Globus pallidus (tissue), 1 donor: ENCODE measurements around the gene RNF130.

Experiments used
- DNase-seq: peaks from one replicate; pipeline ENCODE4 v3.0.0-alpha.2; 2015; ENCODE audit warnings: low spot score

RNF130 gene

DNA sequence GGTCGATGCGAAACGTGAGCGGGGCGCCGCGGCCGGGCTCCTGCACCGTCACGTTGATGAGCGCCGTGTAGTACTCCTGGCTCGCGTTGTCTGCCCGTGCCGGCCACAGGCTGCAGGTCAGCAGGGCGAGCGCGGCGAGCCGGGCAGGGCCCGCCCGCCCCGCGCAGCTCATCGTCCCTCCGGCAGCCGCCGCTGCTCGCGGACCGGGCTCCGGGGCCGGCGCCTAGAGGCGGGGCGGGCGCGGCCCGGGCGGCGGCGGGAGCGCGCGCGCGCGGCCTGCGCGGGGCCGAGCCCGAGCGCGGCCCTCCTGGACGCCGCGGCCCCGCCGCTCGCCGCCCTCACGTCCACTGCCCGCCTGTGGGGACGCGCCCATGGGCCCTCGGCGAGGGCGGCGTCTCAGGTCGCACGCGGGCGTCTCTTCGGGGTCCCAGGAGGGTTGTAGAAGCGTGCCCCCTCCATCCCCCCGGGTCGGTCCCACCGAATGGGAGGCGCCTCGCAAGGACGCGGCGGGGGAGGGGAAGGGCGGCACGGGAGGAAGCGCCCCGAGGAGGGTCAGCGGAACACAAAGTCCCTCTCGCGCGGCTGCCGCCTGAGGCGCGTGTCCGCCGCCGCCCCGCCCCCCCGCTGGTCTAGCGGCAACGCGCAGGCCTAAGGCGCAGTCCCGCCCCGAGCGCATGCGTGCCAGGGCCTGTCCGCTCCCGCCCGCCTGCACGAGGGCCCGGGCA, at the start of gene RNF130:
RNF130 (minus strand) TSS at position 229 of the 725 bp plus-strand sequence; CDS start at position 172, 57 bp downstream.
- peak; percentile 91 for DNase-seq

- no peak for DNase-seq
Observed at GRCh38 chr5:180120237-180121101, 48.9 kb upstream of the RNF130 start.

DNA sequence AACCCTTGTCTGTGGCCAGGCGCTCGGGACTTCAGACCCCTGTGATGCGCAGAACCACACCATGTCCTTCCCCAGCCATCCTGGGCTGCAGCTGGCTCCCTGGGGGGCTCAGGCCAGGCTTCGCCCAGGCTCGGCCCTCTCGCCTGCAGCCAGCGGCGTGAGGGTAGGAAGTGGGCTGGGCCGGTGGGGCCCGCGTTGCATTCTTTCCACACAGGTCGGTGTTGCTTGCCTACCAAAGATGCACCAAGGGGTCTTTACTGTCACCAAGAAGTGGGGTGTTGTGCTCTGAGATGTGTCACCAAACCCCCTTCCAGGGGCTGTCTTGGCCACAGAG, 48.3 kb upstream of the RNF130 start:
- no peak for DNase-seq

GRCh38 chr5:180119031-180119902, 47.7 kb upstream of the RNF130 start:
- no peak for DNase-seq

GRCh38 chr5:180118391-180118791, 46.8 kb upstream of the RNF130 start:
- DNase-seq: no peak

DNA sequence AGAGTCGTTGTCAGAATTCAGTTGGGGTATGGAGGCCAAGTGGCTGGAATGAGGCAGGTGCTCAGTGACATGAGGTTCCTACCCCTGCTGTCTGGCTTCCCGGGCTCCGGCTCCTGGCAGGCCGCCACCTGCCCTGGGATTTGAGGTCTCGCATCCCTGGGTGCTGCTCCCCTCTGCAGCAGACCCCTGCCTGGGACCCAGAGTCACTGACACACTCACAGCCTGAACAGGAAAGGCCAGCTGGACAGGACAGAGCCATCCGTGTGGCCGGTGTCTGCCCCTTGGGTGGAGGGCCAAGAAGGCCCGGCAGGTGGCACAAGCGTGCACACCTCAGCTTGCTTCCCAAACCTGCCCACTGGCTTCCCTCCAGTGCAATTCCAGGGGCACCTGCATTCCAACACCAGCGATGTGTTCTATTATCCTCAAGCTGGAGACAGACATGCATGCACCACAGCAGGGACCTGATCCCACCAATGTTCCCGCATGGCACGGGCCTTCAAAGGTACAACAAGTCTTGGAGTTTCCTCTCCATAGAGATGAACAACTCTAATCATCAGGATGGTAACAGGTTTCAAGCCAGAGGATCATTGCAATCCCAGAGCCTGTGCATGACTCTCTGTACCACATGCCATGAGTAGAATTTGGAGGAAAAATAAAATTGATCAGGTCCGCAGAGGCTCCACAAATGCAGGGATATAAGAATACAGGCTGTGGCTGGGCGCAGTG, 45.6 kb upstream of the RNF130 start:
- no peak for DNase-seq

GRCh38 chr5:180116077-180116999, 44.8 kb upstream of the RNF130 start:
- DNase-seq: peak; percentile 26

- DNase-seq: no peak
Observed at GRCh38 chr5:180115326-180116076, 43.9 kb upstream of the RNF130 start.

GRCh38 chr5:180114304-180115003, 42.9 kb upstream of the RNF130 start:
- DNase-seq: no peak

DNA sequence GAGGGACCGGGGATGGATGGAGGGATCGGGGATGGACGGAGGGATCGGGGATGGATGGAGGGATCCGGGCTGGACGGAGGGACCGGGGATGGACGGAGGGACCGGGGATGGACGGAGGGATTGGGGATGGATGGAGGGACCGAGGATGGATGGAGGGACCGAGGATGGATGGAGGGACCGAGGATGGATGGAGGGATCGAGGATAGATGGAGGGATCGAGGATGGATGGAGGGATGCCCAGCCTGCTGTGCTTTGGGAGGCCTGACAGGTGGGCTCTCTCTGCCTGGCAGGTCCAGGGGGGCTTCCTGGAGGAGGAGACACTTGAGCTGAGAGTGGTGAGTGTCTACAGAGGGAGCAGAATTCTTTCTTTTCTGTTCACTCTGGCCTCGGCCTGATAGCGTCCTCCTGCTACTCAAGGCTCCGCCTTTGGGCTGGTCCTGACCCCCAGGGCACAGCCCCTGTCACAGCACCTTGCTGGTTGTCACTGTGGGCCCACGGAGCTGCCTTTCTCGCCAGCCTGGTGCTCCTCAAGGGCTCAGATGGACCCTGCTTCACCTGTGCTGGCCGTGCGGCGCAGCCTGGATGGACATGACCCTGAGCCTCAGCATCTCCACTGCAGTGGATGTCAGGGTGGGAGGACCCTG, 42.2 kb upstream of the RNF130 start:
- DNase-seq: no peak

DNA sequence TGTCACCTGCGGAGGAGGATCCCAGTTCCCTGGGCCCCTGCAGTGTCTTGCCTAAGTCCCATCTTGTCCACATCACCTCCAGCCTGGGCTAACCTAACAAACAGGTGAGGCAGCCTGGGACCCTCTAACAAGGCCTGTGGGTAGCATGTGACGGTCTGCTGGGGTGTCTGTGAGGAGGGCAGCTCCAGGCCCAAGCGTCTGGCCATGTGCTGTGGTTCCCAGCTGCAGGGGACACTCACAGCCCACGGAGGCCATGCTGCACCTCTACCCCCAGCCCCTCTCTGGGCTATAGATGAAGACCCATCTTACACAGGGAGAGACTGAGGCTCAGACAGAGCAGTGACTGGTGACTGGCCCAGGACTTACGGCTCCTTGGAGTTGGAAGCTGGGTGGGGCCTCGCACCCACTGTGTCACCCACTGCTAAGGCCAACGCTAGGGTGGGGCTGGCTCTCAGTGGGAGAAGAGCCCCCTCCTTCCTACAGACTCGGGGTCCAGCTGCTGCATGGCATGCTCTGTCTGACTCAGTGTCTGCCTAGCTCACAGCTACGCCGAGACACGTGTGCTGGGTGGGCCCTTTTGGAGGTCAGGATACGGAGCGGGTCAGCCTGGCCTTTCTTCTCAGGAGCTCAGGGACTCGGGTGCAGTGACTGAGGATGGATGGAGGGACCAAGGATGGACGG, 40.8 kb upstream of the RNF130 start:
- no peak for DNase-seq

DNA sequence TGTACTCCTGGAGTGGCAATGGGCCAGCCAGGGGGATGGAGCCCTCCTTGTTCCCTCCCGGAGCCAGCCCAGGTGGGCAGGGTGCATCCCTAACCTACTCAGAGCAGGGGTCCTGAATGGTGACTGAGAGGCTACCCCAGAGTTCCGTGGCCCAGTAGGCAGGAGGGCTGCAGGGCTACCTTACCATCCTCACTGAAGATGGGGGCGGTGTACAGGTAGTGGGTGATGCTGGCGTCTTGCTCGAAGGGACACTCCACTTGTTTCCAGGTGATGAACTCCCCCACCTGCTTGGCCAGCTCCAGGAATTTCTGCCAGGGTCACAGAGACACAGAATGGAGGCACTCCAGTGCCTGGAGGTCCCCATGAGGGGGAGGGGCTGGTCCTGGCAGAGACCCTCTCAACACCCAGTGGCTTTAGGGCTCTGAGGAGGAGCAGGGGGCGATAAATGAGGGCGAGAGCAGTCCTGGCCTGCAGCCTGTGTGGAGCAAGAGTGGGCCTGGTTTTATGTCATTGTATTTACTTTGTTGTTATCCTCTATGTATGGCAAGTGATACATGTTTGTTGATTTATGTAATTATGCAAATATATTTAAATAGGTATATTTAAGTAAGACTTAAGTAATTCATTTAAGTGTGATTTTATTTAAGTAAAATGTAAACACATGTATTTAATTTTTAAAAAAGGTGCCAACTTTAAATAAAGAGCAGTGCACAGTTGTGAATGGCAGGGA, 39.9 kb upstream of the RNF130 start:
- DNase-seq: no peak

DNA sequence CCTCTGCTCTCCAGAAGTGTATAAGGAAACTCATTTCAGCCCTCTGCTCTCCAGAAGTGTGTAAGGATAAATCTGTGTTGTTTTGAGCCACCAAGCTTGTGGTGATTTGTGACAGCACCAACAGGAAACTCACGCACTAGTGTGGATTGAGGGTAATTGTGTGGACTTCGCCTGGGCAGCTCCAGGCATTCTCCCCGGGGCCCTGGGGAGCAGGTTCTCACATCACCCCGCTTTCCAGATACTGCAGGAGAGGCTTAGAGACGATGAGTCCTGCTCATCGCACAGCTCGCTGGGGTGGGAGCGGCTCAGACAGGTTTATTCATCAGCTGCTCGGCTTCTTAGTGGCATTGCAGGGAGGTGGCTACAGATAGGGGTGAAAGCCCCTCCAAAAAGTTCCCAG, 38.4 kb upstream of the RNF130 start:
- DNase-seq: no peak

GRCh38 chr5:180107005-180107404, 35.4 kb upstream of the RNF130 start:
- no peak for DNase-seq

DNA sequence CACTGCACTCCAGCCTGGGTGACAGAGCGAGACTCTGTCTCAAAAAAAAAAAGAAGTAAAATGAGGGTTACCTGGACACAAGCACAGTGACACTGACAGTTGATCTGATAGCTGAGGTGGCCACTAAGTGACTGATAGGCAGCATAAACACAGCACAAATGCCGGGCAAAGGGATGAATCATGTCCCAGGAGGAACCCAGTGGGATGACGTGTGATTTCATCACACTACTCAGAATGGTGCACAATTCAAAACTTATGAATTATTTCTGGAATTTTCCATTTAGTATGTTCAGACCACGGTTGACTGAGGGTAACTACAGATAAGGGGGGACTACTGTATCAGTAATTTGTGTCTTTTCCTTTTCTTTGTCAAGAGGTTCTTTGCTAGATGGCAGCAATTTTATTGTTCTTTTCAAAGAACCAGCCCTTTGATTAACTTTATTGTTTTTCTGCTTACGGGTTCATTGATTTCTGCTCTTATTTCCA, 34.3 kb upstream of the RNF130 start:
- DNase-seq: no peak

DNA sequence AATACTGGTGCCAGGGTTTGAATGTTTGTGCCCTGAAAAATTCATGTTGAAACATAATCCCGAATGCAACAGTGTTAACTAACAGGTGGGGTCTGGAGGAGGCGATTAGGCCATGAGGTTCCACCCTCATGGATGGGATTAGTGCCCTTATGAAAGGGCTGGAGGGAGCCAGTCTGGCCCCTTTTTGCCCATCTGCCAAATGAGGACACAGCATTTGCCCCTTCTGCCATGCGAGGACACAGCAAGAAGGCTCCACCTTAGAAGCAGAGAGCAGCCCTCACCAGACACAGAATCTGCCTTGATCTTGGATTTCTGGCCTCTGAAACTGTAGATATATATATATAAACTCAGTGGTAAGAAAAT, 32.6 kb upstream of the RNF130 start:
- DNase-seq: no peak

- DNase-seq: no peak
Observed at GRCh38 chr5:180103487-180104167, 32.1 kb upstream of the RNF130 start.
